Prostate gland (tissue), 2 donors: ENCODE data around the gene CNPPD1. TPM values are rescaled to one million over a fixed set of nuclear protein-coding genes. Genes with fewer than 3 reads are reported as not detected.

Source experiments
- DNase-seq: peaks from one replicate; pipeline ENCODE4 v3.0.0-alpha.2; 2019; ENCODE audit warnings: low spot score
- H3K27ac ChIP-seq, 2 donors: fragments of 200-600 bp; sonication (generic); 2 replicates each; pipeline ENCODE4 v1.5.1; 2017 to 2019
- H3K27me3 ChIP-seq: fragments of 200-600 bp; sonication (generic); replicated peaks from 2 replicates; pipeline ENCODE4 v1.5.1; 2019; ENCODE audit not compliant: insufficient read depth
- H3K36me3 ChIP-seq, 2 donors: fragments of 200-600 bp; sonication (generic); 1 replicate in 1 of 2; 2 replicates in 1 of 2; pipeline versions ENCODE4 v1.5.1 to v1.8.1; 2017 to 2019
- H3K4me1 ChIP-seq: fragments of 200-600 bp; sonication (generic); replicated peaks from 2 replicates; pipeline ENCODE4 v1.5.1; 2019
- H3K4me3 ChIP-seq, 2 donors: fragments of 200-600 bp; sonication (generic); 2 replicates each; pipeline ENCODE4 v1.5.1; 2017 to 2019
- H3K9me3 ChIP-seq: fragments of 200-600 bp; sonication (generic); 2 replicates; pipeline ENCODE4 v1.5.1; 2017
- CTCF ChIP-seq, 4 experiments: fragments of 200-600 bp in 2 of 4; fragments of 450-650 bp in 2 of 4; sonication (generic) in 2 of 4; IDR thresholded peaks; 1 replicate in 3 of 4; 2 replicates in 1 of 4; pipeline ENCODE4 v1.5.1; 2016 to 2019; ENCODE audit warnings: antibody characterized with exemption in 4 of 4, mild to moderate bottlenecking in 2 of 4, moderate library complexity in 2 of 4
- POLR2A ChIP-seq: fragments of 450-650 bp; IDR thresholded peaks from one replicate; pipeline ENCODE4 v1.6.1; 2016; ENCODE audit warnings: antibody characterized with exemption, mild to moderate bottlenecking
- POLR2AphosphoS5 ChIP-seq: sonication (generic); formaldehyde crosslinking; IDR thresholded peaks from one replicate; pipeline ENCODE4 v1.6.1; 2017; ENCODE audit warnings: antibody characterized with exemption
- WGBS: methylation state at CpG from one replicate; pipeline ENCODE4 v1.1.5; 2018; 5-methylcytosine and 5-hydroxymethylcytosine counted together
- intact Hi-C: fragments of 100-400 bp; cut with DNase I; formaldehyde crosslinking; loops from one replicate; pipeline ENCODE4 v1.14.2; 2022
- total RNA-seq, 2 donors: library from RNA; depleted of rRNA; stranded (reverse); fragments of >200 nt; gene quantifications; one replicate each; pipeline ENCODE4 v1.1.0, GENCODE V29; 2016

Gene CNPPD1
- 10 to 100 TPM; 53.6 to 60.1 TPM for total RNA-seq

DNA sequence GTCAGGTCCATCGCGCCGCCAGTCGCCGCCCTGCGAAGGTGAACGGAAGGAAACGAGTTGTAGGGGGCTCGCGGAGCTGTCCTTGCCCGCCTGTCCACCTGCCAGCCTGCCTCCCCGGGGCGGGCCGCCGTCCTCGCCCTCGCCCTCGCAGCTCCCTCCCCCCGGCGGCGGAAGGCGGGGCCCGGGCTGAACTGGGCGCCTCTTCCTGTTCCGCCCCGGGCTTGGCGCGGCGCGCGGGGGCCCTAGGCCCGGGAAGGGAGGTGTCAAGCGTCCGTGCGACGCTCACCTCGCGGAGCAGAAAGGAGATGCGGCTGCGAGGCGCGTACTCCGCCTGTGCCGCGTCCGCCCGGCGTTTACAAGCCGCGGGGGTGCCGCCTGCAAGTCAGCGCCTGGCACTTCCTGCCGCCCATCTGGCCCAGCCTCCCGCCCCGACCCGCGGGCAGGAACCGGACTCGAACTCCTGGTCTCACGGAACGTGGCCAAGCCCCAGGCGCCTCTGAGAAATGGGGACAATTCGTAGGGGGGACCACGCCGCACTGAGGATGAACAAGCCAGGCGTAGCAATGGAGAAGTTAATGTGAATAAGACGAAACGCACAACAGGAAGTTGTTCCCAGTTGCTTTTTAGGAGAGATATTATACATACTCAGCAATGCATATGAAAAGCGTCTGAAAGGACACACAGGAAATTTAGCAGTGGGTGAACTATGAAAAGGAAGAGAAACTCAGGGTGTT is at the start of gene CNPPD1:
CNPPD1 (minus strand) TSS at position 108 of the 734 bp plus-strand sequence; CDS start at position 11, 97 bp downstream.
- H3K4me1 ChIP-seq: peaks cover 11% of the 10 kb centered on the region
- H3K27me3 ChIP-seq: no peaks in the 10 kb centered on the region
- H3K36me3 ChIP-seq: peaks cover 0 to 10% of the 10 kb centered on the region in 2 donors
- peak; percentile 95 for TF ChIP-seq POLR2A
- peak; percentile 88 for TF ChIP-seq POLR2AphosphoS5
- TF ChIP-seq CTCF (IDR thresholded peaks at IDR 0.05): peak in 1 of 4 experiments; percentile 2
- intact Hi-C loops: loop anchor here (5.0 to 10.0 kb wide), 3 partner anchors 40 to 338 kb away; partner anchors contain the start of genes ABCB6, ASIC4 and DNPEP
- peak; percentile 88 for DNase-seq
- H3K4me3 ChIP-seq: peak within 1 kb of the TSS; percentile 73 to 82
- no peaks in the 10 kb centered on the region for H3K9me3 ChIP-seq
- WGBS: under 1% methylated on average over 66 of the region's 69 CpGs
- peak within 1 kb of the TSS; percentile 98 to 99 for H3K27ac ChIP-seq

DNA sequence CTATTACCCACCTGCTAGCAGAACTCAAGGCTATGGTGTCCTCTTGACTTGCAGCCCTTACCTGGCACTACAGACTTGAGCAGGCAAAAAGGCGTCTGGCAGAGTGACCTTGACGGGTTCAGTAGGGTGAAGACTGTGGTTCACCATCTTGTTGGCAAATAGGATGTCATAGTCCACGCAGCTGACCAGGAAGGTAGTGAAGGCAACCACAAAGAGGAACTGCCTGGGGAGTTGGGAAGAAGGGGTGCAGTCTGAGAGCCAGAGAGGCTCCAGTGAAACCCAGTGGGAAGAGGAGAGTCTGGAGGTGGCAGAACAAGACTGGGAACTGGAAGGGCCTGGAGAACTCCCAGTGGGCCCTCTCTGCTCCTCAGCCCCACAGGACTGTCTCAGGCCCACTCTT is 48.6 kb upstream of the CNPPD1 start:
- DNase-seq: no peak
- H3K27me3 ChIP-seq: no peaks in the 10 kb centered on the region
- intact Hi-C loops: no loop called here
- H3K36me3 ChIP-seq: peaks cover 26 to 32% of the 10 kb centered on the region in 2 donors
- 93% methylated on average over 3 of the region's 3 CpGs for WGBS
- H3K9me3 ChIP-seq: no peaks in the 10 kb centered on the region
- H3K4me3 ChIP-seq: no peak overlapping the region
- H3K4me1 ChIP-seq: peaks cover 3% of the 10 kb centered on the region
- TF ChIP-seq POLR2A: no peak
- no peak for TF ChIP-seq CTCF (IDR thresholded peaks at IDR 0.05)
- no peak for TF ChIP-seq POLR2AphosphoS5
- H3K27ac ChIP-seq: no peak overlapping the region

GRCh38 chr2:219223831-219224610 is 47.3 kb upstream of the CNPPD1 start:
- Histone ChIP-seq H3K4me1 (peaks cover 11% of the 10 kb centered on the region), H3K27me3 (no peaks in the 10 kb centered on the region), H3K4me3 (no peak overlapping the region), H3K27ac (no peak overlapping the region), H3K36me3 (peaks cover 26 to 32% of the 10 kb centered on the region in 2 donors), H3K9me3 (no peaks in the 10 kb centered on the region)
- intact Hi-C loops: no loop called here
- WGBS: 90% methylated on average over 31 of the region's 31 CpGs
- no peak for TF ChIP-seq POLR2A
- no peak for TF ChIP-seq POLR2AphosphoS5
- TF ChIP-seq CTCF (IDR thresholded peaks at IDR 0.05): no peak
- no peak for DNase-seq

DNA sequence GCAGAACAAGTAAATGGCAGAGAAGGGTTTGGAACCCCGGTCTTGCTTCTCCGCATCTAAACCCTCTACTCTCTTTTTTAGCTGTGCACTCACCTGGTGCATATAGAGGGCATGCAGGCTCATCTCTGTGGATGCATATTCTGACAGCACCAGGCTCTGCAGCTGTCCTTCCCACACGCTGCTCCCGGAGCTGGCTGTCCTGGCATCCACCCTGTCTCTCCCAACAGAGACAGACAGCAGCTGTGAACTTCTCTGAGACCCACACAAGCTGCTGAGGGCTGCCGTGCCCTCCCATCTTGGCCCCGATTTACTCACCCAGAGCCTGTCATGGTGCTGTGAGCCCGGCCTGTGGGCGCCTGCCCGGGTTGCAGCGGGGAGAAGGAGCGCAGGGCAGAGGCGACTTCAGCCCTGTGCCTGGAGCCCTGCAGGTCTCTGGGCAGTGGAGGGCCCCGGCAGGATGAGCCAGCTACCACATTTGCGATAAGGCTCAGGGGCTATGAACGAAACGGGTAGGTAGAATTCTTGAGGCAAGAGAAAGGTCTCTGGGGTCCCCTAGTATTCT is 45.3 kb upstream of the CNPPD1 start:
- Histone ChIP-seq H3K4me3 (no peak overlapping the region), H3K36me3 (peaks cover 26 to 32% of the 10 kb centered on the region in 2 donors), H3K27me3 (no peaks in the 10 kb centered on the region), H3K4me1 (peaks cover 19% of the 10 kb centered on the region), H3K27ac (no peak overlapping the region), H3K9me3 (no peaks in the 10 kb centered on the region)
- 93% methylated on average over 16 of the region's 16 CpGs for WGBS
- intact Hi-C loops: no loop called here
- TF ChIP-seq POLR2AphosphoS5: no peak
- no peak for TF ChIP-seq CTCF (IDR thresholded peaks at IDR 0.05)
- no peak for TF ChIP-seq POLR2A
- no peak for DNase-seq
